K562 (cell line): ENCODE data around the gene IZUMO4. TPM values are rescaled to one million over a fixed set of nuclear protein-coding genes. Genes with fewer than 3 reads are reported as not detected.
A peak's percentile ranks its signal among the peaks of the same experiment; 100 is the strongest.

ENCODE experiments used
- AFF1 ChIP-seq, 2 experiments: fragments of 450-650 bp; IDR thresholded peaks; 2 replicates each; pipeline ENCODE4 v1.6.1; 2018; ENCODE audit warnings: mild to moderate bottlenecking in 2 of 2, low read depth in 1 of 2; ENCODE audit not compliant: partially characterized antibody in 2 of 2
- CBFA2T3 ChIP-seq: fragments of 450-650 bp; IDR thresholded peaks from 2 replicates; pipeline ENCODE4 v1.6.1; 2017
- GATAD2A ChIP-seq: fragments of 450-650 bp; IDR thresholded peaks from 2 replicates; pipeline ENCODE4 v1.6.1; 2017
- HDAC1 ChIP-seq, 2 experiments: fragments of 450-650 bp; IDR thresholded peaks; 2 replicates each; pipeline ENCODE4 v1.6.1; 2016 to 2017; ENCODE audit warnings: inconsistent platforms in 1 of 2, mild to moderate bottlenecking in 1 of 2, moderate library complexity in 1 of 2
- KLF1 ChIP-seq: fragments of 450-650 bp; IDR thresholded peaks from 2 replicates; pipeline ENCODE4 v1.6.1; 2016; ENCODE audit warnings: missing genetic modification characterization, missing compliant biosample characterization
- L3MBTL2 ChIP-seq: fragments of 450-650 bp; IDR thresholded peaks from 2 replicates; pipeline ENCODE4 v1.6.1; 2016; ENCODE audit warnings: mild to moderate bottlenecking, moderate library complexity
- MLLT1 ChIP-seq, 2 experiments: fragments of 450-650 bp; IDR thresholded peaks; 2 replicates each; pipeline ENCODE4 v1.6.1; 2016
- NFE2 ChIP-seq: IDR thresholded peaks from 2 replicates; pipeline ENCODE4 v1.6.1; 2014; ENCODE audit warnings: antibody characterized with exemption, low read depth
- PHF21A ChIP-seq: fragments of 450-650 bp; IDR thresholded peaks from 2 replicates; pipeline ENCODE4 v1.6.1; 2017; ENCODE audit warnings: low read depth, borderline replicate concordance
- PHF8 ChIP-seq: fragments of 200-600 bp; sonication (generic); IDR thresholded peaks from 2 replicates; pipeline ENCODE4 v1.6.1; 2012; ENCODE audit warnings: mixed run types, mild to moderate bottlenecking, inconsistent platforms, low read length, moderate library complexity, borderline replicate concordance
- SRSF3 ChIP-seq: fragments of 200-400 bp; formaldehyde crosslinking; IDR thresholded peaks from 2 replicates; pipeline ENCODE4 v1.6.1; 2016; ENCODE audit warnings: mild to moderate bottlenecking, low read length, moderate library complexity; ENCODE audit not compliant: insufficient read depth
- TEAD1 ChIP-seq, 2 experiments: fragments of 450-650 bp in 1 of 2; sonication (generic) in 1 of 2; formaldehyde crosslinking; IDR thresholded peaks; 2 replicates each; pipeline versions ENCODE4 v1.4.0 to v1.8.0; 2020 to 2022; ENCODE audit warnings: mild to moderate bottlenecking in 2 of 2, missing genetic modification reagents in 1 of 2
- ZC3H11A ChIP-seq: IDR thresholded peaks from 2 replicates; pipeline ENCODE4 v1.6.1; 2012; ENCODE audit warnings: low read depth, low read length, improper control_type of control experiment
- ZEB2 ChIP-seq: fragments of 450-650 bp; IDR thresholded peaks from 2 replicates; pipeline ENCODE4 v1.6.1; 2016
- ZNF197 ChIP-seq: fragments of 200-800 bp; sonication (Bioruptor generic); IDR thresholded peaks from 2 replicates; pipeline ENCODE4 v1.6.1; 2016; ENCODE audit warnings: low read depth, missing genetic modification characterization, missing compliant biosample characterization
- ZNF24 ChIP-seq: fragments of 450-650 bp; IDR thresholded peaks from 2 replicates; pipeline ENCODE4 v1.6.1; 2016
- ZNF253 ChIP-seq: fragments of 250-450 bp; sonication (Bioruptor Pico); conservative IDR thresholded peaks from 2 replicates; pipeline ENCODE4 v1.6.1; 2021; ENCODE audit warnings: mild to moderate bottlenecking
- ZNF395 ChIP-seq: fragments of 200-800 bp; sonication (Bioruptor generic); IDR thresholded peaks from 2 replicates; pipeline ENCODE4 v1.6.1; 2017; ENCODE audit warnings: missing genetic modification characterization, missing compliant biosample characterization
- ZNF444 ChIP-seq: fragments of 250-450 bp; sonication (Bioruptor Pico); IDR thresholded peaks from 2 replicates; pipeline ENCODE4 v1.4.0; 2020; ENCODE audit warnings: mild to moderate bottlenecking, moderate library complexity
- ZNF644 ChIP-seq: fragments of 200-800 bp; sonication (Bioruptor generic); IDR thresholded peaks from 2 replicates; pipeline ENCODE4 v1.6.1; 2016; ENCODE audit warnings: low read depth, missing genetic modification characterization, missing compliant biosample characterization
- ZNF707 ChIP-seq: fragments of 250-450 bp; sonication (Bioruptor Pico); conservative IDR thresholded peaks from 2 replicates; pipeline ENCODE4 v1.8.0; 2022; ENCODE audit warnings: inconsistent platforms, mild to moderate bottlenecking, moderate library complexity
- polyA plus RNA-seq, 8 experiments: library from polyadenylated mRNA; depleted of rRNA in 4 of 8; stranded (reverse) in 5 of 8; unstranded in 3 of 8; fragments of >200 nt; fragmentation: Nextera tagmentation in 2 of 8; fragmentation: Illumina TruSeq in 1 of 8; extraction: Ambion mirVana in 2 of 8; extraction: Trizol in 1 of 8; gene quantifications; 2 replicates each; pipeline versions ENCODE4 v1.2.1 to v1.2.3, GENCODE V29; 2011 to 2014; ENCODE audit warnings: inconsistent platforms in 1 of 8, missing spikeins in 1 of 8
- total RNA-seq, 7 experiments: library from RNA; depleted of rRNA in 6 of 7; stranded (reverse); fragments of >200 nt in 6 of 7; fragmentation: Illumina TruSeq in 2 of 7; extraction: Trizol in 2 of 7; gene quantifications; 2 replicates each; pipeline versions ENCODE4 v1.2.1 to v1.2.3, GENCODE V29; 2011 to 2021; ENCODE audit warnings: low replicate concordance in 1 of 7

The IZUMO4 gene
- total and polyA plus RNA-seq, 9 of the 15 experiments (the other 6 are each of a cell fraction or from before 2014, with no cell fraction given): 0.07 to 3.9 (median 1.2) TPM

GRCh38 chr19:2060884-2061494, 35.7 kb upstream of the IZUMO4 start (continued):
- TF ChIP-seq MLLT1 (IDR thresholded peaks at IDR 0.05) (peak in 1 of 2 experiments; percentile 14; a peak in 1 of 4 replicates), ZNF644 (tag) (peak; percentile 51; the same call in 1 of the 2 replicates), ZNF197 (no peak), AFF1 (IDR thresholded peaks at IDR 0.05; ENCODE audit: low read depth in 1 of 2, partially characterized antibody in 2 of 2) (no peak), HDAC1 (IDR thresholded peaks at IDR 0.05) (peak in 1 of 2 experiments; percentile 75; a peak in 2 of 4 replicates), KLF1 (tag) (peak; percentile 63; the same call in 1 of the 2 replicates), ZEB2 (peak; percentile 27; the same call in 1 of the 2 replicates), GATAD2A (no peak), ZC3H11A (no peak), PHF8 (peak; percentile 66; the same call in 1 of the 2 replicates), ZNF24 (no peak), TEAD1 (CRISPR knock-in tag; IDR thresholded peaks at IDR 0.05) (peak in 1 of 2 experiments; percentile 50; a peak in 2 of 4 replicates), CBFA2T3 (0 out of 2 replicates have a peak, but pooled peaks have one; percentile 4), PHF21A (0 out of 2 replicates have a peak, but pooled peaks have one; percentile 21), NFE2 (0 out of 2 replicates have a peak, but pooled peaks have one; percentile 15), SRSF3 (peak; percentile 46; the same call in 1 of the 2 replicates), ZNF444 (CRISPR knock-in tag) (no peak), ZNF395 (CRISPR knock-in tag) (peak; percentile 65; the same call in 1 of the 2 replicates), ZNF253 (CRISPR knock-in tag) (no peak), ZNF707 (CRISPR knock-in tag) (no peak), L3MBTL2 (peak; percentile 86)
